Renal cortical epithelial cell (primary cell): Measurements from ENCODE around the gene SLC17A3. TPM values are rescaled to one million over a fixed set of nuclear protein-coding genes. Genes with fewer than 3 reads are reported as not detected.

Experiments
- DNase-seq: peaks from one replicate; pipeline ENCODE4 v3.0.0-alpha.2; 2011; ENCODE audit warnings: low read depth
- total RNA-seq: library from RNA; depleted of rRNA; stranded (reverse); fragments of >200 nt; gene quantifications from 2 replicates; pipeline ENCODE4 v1.2.3, GENCODE V29; 2014

The SLC17A3 gene, protein sequence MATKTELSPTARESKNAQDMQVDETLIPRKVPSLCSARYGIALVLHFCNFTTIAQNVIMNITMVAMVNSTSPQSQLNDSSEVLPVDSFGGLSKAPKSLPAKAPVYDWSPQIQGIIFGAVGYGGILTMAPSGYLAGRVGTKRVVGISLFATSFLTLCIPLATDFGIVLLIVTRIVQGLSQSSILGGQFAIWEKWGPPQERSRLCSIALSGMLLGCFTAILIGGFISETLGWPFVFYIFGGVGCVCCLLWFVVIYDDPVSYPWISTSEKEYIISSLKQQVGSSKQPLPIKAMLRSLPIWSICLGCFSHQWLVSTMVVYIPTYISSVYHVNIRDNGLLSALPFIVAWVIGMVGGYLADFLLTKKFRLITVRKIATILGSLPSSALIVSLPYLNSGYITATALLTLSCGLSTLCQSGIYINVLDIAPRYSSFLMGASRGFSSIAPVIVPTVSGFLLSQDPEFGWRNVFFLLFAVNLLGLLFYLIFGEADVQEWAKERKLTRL
- 5.6 and 30.0 TPM in 2 replicates for total RNA-seq

DNA sequence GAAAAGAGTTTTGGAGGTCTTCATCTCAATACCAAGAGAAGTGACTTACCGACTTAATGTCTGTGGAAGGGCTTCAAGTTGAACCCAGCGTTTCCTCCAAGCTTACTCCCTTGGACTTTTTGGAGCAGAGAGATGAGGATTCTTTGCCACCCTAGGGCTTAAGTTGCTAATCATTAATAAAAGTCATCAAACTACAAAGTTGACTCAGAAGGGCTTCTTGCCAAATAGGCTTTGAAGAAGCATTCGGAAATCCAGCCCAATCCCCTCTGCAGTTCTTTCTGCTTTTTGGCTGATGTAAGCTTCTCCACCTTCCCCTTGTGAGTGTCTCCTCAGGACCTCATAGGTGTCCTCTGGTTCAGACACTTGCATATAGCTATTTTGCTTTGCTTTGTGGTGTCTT, at the start of gene SLC17A3:
TSS of gene SLC17A3 (minus strand) at position 126 of the 400 bp plus-strand sequence. CDS start 5,856 bp downstream, outside the sequence.
- DNase-seq: peak; percentile 92

DNA sequence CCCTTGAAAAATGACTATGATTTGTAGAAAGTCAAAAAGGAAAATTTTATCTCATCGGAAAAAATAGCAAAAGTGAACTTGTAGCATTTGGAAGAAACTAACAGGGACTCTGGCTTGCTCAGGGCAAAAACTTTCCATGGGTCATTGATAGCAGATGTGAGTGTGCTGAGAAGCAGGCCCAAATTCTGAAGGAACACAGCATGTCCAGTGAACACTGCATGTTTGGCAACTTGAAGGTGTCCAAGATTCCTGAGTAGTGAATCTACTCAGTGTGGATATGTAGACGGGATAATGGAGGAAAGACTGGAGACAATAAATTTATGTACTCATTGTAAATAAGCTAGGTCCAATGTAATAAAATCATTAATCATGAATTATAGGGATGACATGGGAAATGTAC, 48.3 kb upstream of the SLC17A3 start:
- peak; percentile 59 for DNase-seq

DNA sequence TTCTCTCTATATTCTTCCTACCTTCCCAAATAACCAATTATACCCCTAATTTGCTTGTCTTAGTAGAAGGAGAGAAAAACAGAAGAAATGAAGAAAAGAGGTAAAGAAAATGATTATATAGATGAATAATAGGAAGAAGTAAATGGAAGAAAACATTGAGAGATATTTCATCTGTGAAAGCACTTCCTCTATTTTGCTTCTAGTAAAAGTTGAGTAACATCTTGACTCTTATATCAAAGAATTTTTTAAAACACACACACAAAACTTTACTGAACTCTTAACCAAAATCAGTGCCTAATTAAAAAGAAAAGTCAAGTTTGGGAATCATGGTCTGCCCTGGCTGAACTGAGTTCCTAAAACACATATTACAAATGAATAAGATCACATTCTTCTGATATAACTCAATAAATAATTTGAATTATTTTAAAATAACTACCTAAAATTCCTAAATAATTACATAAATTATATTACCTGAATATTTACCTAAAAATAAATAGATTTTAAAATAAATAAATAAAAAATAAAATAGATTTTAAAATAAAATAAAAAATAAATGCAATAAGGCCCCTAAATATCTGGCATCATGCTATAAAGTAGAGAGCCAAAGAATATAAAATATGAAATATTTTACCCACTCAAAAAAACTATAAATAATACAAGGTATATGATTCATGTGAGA, 47.6 kb upstream of the SLC17A3 start:
- DNase-seq: no peak

DNA sequence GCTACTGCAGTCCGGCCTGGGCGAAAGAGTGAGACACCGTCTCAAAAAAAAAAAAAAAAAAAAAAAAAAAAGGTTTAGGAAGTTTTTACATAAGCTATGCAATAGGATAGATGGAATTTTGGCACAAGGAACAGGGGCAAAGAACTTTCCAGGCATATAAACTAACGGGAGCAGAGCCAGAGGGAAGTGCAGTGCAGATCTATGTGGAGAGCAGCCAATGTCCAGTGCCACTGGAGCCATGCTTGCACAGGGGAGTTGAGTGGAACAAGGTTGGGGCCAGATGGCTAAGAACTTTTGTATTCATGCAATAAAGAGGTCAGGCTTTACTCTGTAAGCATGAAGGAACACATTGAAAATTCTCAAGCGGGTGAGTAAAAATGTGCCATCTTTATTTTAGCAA, 45.6 kb upstream of the SLC17A3 start:
- no peak for DNase-seq

DNA sequence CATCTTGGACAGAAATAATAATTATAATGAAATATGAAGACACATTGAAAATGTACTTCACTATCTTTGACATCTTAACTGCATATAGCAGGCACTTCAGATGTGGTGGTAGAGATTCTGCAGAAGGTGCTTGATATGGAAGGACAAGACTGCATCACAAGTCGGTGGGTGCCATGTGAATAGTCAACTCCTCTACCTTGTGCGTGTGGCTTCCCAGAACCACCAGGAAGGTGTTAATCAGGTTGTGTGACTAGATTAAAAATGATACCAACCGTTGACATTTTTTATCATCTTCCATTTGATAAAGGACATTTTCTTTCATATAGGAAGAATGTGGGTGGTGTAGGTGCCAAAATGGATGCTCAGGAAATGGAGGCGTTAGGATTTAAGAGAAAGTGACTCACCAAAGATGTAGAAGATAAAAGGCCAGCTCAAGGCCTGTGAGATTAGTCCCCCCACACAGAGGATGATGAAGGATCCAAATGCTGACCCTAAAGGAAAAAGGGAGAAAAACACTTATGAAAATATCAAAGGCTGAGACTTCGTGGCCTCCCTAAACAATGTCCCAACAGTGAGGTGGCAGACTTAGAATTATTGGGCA, 44.1 kb upstream of the SLC17A3 start:
- DNase-seq: no peak

DNA sequence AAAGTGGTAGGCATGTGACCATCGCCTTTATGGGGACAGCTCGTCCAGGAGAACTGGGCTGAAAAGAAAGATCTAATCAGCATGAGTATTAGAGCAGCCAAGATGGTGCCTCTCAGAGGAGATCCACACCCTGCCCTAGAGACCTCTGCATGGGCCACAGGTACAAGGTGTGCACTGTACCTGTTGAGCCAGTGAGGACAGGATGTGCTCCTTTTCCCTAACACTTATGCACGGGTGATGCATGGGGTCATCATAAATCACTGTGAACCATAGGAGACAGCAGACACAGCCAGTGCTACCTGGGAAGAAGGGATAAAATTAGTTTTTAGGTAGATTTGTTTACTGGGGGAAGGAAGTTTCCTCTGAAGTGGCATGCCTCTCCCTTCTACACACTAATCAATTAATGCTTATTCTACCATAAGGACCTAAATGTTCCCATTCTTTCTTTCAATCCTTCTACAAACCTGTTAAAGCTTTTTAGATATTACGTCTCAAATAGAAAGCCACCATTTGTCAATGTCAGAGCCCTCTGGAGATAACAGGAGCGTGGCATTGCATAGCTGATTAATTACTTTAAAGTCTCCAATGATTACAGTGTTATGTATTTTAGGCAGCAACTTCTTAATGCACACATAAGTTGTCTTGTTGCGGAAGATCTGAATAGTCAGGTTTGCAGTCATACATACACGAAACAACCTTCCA, 42.9 kb upstream of the SLC17A3 start:
- DNase-seq: no peak

DNA sequence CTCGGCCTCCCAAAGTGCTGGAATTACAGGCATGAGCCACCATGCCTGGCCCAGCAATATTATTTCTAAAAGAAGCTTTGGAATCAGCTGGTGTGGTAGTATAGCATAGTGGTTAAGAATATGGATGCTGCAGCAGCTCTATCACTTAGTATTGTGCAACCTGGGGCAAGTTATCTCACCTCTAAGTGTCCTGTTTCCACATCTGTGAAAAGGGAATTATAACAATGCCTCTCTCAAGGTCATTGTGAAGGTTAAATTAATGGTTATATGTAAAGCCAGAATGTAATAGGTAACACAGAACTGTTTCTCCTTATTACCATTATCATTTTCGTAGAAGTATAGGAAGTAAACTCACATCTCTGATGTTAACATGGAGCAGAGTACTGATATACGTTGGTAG, 42.3 kb upstream of the SLC17A3 start:
- DNase-seq: no peak

DNA sequence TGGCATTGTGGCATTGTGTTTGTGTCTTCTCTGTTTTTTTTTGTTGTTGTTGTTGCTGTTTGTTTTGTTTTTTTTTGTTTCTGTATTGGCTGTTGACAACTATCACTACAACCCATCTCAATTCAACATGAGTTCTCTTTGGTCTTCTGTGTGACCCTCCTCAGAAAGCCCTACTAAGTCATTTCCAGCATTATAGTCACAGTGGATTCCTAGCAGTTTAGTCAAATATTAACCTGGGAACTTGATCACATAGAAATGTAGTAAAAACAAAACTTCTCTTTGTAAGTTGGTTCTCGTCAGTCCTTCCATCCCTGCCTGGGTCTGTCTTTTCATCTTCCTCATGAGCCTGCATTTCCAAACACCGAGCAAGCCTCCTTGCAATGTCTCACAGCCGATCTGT, 39.7 kb upstream of the SLC17A3 start:
- peak; percentile 85 for DNase-seq

DNA sequence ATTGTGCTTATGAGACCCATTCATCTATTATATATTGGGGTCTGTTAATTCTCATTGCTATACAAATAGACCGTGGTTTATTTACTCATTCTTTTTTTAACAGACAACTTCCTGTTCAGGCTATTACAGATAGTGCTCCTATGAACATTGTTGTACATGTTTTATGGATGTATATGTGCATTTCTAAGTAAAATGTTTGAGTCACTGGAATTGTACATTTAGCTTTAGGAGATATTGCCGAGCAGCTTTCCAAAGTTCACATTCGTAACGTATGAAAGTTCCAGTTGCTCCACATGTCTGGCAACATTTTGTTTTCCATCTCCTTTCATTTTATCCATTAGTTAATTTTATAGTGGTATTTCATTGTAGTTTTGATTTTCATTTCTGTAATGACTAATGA, 37.3 kb upstream of the SLC17A3 start:
- no peak for DNase-seq

DNA sequence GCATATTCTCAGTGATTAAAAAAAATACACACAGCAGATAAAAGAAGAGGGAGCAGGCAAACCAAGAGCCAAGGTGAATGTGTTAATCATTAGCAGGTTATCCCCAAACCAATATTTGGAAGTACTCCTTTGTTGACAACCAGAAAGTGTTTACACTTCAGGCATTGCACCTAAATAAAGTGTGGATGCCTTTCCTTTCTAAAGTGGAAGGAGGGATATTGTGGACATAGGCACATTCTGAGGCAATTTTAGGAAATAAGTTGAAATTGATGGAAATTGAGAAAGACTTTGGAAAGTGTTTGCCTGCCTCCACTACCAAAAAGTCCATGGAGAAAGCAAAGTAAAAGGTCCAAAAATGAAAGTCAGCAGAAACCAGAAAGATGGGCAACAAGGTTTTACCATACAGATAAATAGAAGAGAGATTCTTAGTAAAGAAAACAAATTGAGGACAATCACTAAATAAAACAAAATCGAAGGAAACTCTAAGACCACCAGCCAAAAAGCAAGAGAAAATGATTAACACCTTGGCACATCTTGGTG, 33.5 kb upstream of the SLC17A3 start:
- DNase-seq: no peak

DNA sequence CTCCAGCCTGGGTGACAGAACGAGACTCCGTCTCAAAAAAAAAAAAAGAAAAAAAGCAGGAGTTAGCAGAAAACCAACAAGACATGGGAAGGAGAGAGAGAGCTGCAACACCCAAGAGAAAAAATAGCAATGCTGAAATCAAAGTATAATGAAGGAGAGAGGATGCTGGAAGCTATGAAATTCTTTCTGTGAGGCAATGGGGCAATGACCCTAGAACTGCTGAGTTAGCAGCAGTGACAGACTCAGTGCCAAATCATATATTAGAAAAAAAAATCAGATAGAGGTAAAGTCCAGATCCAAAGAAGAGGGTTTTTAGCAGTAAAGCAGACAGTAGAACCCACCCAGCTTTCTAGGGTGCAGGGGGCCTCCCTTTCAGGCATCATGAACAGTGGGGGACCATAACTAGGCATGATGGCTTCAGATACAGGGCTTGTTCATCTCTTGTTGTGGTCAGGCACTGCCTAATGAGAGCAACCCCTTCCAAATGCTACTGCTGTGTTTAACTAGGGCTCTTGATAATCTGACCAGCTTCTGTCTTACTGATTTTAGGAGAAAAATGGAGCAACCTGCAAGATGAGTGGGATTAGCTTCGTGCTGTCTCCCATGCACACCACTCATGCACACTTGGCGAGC, 29.5 kb upstream of the SLC17A3 start:
- DNase-seq: no peak

DNA sequence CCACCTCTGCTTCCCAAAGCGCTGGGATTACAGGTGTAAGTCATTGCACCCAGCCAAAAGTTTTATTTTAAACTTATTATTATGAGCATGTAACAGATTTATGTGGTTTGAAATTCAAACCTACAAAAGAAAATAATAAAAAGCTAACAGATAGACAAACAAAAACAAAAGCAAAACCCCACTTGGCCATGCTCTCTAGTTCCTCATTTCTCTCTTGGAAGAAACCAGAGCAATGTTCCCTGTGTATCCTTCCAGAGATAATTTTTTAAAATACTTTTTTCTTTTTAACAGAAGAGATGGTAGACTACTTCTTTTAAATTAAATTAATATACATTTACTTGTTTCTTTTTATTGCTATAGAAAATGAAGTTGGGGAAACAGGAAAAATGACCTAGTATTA, 28.0 kb upstream of the SLC17A3 start:
- no peak for DNase-seq

DNA sequence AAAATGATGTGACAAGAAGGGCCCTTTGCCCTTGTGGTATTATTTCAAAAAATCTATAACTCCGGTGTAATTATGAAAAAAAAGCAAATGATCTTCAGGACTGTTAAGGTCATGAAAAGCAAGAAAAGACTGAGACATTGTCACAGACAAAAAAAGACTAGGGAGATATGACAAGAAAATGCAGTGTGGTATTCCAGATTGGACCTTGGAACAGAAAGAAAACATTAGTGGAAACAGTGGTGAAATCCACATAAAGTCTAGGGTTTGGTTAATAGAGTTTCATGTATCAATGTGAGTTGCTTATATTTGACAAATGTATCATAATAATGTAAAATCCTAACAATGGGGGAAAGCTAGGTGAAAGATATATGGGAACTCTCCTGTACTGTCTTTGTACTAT, 26.8 kb upstream of the SLC17A3 start:
- no peak for DNase-seq

DNA sequence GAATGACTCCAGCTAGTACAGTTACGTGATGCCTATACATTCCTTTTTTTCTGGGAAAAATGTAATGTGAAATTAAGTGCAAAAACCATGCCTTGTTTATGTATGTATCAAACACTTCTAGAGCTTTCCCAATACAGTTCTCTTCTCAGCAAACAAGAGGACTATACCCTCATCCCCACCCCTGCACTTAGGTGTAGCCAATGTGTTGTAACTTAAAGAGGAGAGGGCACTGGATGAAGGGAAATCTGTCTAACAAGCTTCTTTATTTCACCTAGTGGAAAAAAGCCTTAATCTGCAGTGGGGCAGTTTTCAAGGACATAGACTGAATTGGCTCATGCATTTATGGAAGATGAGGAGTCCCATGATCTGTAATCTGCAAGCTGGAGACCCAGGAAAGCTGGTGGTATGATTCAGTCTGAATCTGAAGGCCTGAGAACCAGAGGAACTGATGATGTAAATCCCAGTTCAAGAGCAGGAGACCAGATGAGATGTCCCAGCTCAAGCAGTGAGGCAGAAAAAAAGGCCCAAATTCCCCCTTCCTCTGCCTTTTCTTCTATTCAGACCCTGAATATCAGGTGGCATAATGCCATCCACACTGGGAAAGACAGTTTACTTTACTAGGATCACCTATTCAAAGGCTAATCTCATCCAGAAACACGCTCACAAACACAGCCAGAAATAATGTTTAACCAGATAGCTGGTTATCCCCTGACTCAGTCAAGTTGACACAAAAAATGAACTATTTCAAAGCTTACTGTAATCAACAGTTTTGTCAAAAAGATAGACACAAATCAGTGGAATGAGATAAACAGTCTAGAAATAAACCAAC, 25.8 kb upstream of the SLC17A3 start:
- DNase-seq: peak; percentile 94

DNA sequence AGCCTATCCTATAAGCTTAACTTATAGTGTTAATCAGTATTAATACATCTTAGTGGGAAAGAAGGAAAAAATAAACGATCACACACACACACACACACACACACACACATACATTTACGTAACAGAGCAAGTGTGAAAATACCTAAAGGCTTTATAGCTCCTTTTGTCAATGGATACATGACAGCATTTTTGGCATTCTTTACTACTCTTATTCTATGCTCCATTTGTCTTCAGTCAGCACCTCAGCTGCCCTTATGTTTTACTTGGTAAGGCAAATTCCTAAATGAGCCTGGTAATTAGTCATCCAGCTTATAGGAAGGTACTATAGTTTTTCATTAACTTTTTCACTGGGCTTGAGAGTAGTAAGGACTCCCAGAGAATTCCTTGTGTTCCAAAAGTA, 25.1 kb upstream of the SLC17A3 start:
- peak; percentile 99 for DNase-seq

DNA sequence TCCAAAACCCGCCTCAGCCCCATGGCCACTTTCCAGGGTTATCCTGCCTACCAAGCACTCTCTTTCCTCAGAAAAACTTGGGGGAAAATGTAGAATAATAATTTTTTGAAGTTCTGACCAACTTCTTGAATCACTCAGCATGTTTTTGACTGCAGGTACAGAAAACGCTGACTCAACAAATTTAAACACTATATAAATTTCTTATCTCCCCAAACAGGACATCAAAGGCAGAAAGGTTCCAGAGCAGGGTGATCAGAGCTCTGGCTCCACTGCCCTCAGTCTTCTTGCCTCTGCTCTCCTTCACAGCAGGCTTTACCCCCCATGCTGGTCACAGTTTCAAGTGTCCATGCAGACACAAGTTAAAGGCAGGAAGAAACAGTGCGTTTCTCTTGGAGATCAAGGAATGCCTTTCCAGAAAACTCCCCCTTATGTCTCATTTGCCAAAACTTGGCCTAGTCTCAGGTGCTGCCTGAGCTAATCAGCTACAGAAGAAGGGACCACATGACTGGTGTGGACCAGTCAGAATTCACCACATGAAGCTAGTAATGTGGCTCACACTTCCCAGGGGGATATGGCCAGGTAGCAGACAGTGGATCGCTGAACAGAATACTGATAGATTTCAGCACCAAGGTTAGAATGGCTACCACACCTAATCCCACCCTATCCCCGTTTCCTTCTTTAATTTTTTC, 24.4 kb upstream of the SLC17A3 start:
- DNase-seq: peak; percentile 48

DNA sequence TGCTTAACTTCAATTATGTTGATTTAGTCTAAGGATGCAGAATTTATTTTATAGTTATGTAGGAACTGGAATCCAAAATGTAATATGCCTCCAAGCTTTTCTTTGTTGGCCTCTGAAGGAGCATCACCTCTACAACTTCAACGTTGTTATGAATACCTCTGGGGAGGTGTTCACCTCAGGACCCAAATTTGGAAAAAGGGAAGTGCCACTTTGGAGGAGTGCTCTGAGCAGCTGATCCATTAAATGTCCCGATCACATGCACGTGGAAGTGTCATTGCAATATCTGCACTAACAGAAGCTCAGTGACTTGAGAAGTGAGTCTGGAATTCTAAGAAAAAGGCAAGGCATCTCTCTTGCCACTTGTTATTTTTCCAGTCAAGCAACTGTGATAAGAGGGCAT, 22.2 kb upstream of the SLC17A3 start:
- DNase-seq: no peak

DNA sequence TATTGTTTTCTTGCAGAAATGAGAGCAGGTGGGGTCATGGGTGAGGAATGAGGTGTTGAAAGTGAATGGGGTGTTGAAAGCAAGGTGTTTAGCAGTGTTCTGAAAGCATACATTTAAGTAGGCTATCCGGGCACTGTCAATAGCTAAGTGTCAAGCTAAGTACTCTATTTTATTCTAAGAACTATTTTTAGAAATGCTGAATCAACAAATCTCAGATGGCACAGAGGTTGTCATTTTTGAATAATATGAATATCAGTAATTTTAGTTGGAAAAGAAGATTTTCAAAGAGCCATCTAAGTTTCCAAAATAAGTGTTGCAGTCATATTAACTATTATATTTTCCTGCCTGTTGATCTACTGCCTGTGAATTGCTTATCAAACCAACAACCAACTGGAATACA, 21.7 kb upstream of the SLC17A3 start:
- DNase-seq: no peak

DNA sequence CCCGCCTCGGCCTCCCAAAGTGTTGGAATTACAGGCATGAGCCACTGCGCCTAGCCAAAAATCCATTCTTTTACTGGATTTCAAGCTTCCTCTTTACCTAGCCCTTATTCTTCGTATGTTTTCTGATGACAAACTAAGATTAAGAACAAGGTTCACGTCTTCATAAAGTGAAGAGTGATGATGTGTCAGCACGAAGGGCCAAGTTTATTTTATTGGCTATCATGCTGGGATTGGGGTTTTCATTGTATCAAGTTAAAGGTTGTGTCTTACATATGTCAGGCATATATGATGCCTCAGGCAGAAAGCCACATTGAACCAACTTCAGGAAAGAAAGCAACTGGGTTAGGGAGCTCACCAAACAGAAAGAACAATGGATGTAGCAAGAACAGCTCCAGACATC, 19.7 kb upstream of the SLC17A3 start:
- DNase-seq: no peak

DNA sequence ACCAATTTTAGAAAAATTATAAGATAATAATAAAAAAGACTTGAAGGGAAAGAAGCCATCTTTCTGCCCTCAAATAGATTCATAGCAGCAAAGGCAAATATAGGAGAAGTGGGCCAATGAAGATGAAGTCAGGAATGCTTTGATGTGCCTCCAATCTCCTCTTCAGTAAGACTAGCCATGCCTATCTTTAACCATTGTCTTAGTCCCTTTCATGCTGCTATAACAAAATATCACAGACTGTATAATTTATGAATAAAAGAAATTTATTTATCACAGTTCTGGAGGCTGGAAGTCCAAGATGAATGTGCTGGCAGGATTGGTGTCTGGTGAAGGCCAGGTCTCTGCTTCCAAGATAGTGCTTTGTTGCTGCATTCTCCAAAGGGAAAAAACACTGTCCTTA, 18.8 kb upstream of the SLC17A3 start:
- DNase-seq: no peak
